Measurements from ENCODE around the gene C11orf91.
"Not testable (repeated sequence)": the region's sequence is repeated elsewhere in the genome, so short reads cannot be mapped to it uniquely, and the experiment has no call there.

The C11orf91 gene

GRCh38 chr11:33700502-33701271 is at the start of gene C11orf91:
TSS of gene C11orf91 (minus strand) at chr11:33700826. CDS start at chr11:33700740, 86 bp downstream.
- DNase-seq (ENCODE audit: low read depth, low spot score) = peak; percentile 42

- no peak for DNase-seq (ENCODE audit: low read depth, low spot score)
Observed at GRCh38 chr11:33747979-33748378, 47.4 kb upstream of the C11orf91 start.

GRCh38 chr11:33743291-33743690 is 42.7 kb upstream of the C11orf91 start:
- DNase-seq (ENCODE audit: low read depth, low spot score) = no peak

GRCh38 chr11:33742249-33742851 is 41.7 kb upstream of the C11orf91 start:
- DNase-seq (ENCODE audit: low read depth, low spot score) = no peak

- no peak for DNase-seq (ENCODE audit: low read depth, low spot score)
Observed at GRCh38 chr11:33741806-33742205, 41.2 kb upstream of the C11orf91 start.

GRCh38 chr11:33737362-33737821 is 36.8 kb upstream of the C11orf91 start:
- DNase-seq (ENCODE audit: low read depth, low spot score) = no peak

- DNase-seq (ENCODE audit: low read depth, low spot score) = peak; percentile 54
Observed at GRCh38 chr11:33736148-33736812, 35.7 kb upstream of the C11orf91 start, which contains the start of gene CD59. TSS of gene CD59 (minus strand) at chr11:33736423. CDS start at chr11:33722445, 13,978 bp downstream.

- DNase-seq (ENCODE audit: low read depth, low spot score) = no peak
Observed at GRCh38 chr11:33735271-33736147, 34.9 kb upstream of the C11orf91 start.

- DNase-seq (ENCODE audit: low read depth, low spot score) = no peak
Observed at GRCh38 chr11:33734441-33735270, 34.0 kb upstream of the C11orf91 start.

- no peak for DNase-seq (ENCODE audit: low read depth, low spot score)
Observed at GRCh38 chr11:33733980-33734379, 33.4 kb upstream of the C11orf91 start.

- no peak for DNase-seq (ENCODE audit: low read depth, low spot score)
Observed at GRCh38 chr11:33731723-33732531, 31.3 kb upstream of the C11orf91 start.

- no peak for DNase-seq (ENCODE audit: low read depth, low spot score)
Observed at GRCh38 chr11:33730716-33731115, 30.1 kb upstream of the C11orf91 start.

- DNase-seq (ENCODE audit: low read depth, low spot score) = not testable (repeated sequence)
Observed at GRCh38 chr11:33729072-33729664, 28.5 kb upstream of the C11orf91 start.

GRCh38 chr11:33727539-33727938 is 26.9 kb upstream of the C11orf91 start:
- not testable (repeated sequence) for DNase-seq (ENCODE audit: low read depth, low spot score)

- no peak for DNase-seq (ENCODE audit: low read depth, low spot score)
Observed at GRCh38 chr11:33725496-33725895, 24.9 kb upstream of the C11orf91 start.

- DNase-seq (ENCODE audit: low read depth, low spot score) = no peak
Observed at GRCh38 chr11:33724644-33725035, 24.0 kb upstream of the C11orf91 start.

GRCh38 chr11:33723238-33723881 is 22.7 kb upstream of the C11orf91 start:
- DNase-seq (ENCODE audit: low read depth, low spot score) = no peak

- no peak for DNase-seq (ENCODE audit: low read depth, low spot score)
Observed at GRCh38 chr11:33722590-33723234, 22.1 kb upstream of the C11orf91 start.

All from iPS DF 19.7 (cell line).